GM18868 (cell line): ENCODE data around the gene PDGFB.

Experiments used
- ATAC-seq: cut with Tn5 transposase; IDR thresholded peaks from one replicate; pipeline ENCODE4 v1.9.1; 2021; ENCODE audit warnings: mild to moderate bottlenecking, moderate library complexity; ENCODE audit not compliant: unreplicated experiment

The PDGFB gene

GRCh38 chr22:39244496-39245129, at the start of gene PDGFB:
TSS of gene PDGFB (minus strand) at chr22:39244982. CDS start at chr22:39243963, 1,019 bp downstream.
- ATAC-seq: no peak

GRCh38 chr22:39293766-39294368, 49.1 kb upstream of the PDGFB start:
- ATAC-seq: no peak

GRCh38 chr22:39292561-39293074, 47.8 kb upstream of the PDGFB start:
- no peak for ATAC-seq

- ATAC-seq: no peak
Observed at GRCh38 chr22:39292031-39292462, 47.3 kb upstream of the PDGFB start.

- no peak for ATAC-seq
Observed at GRCh38 chr22:39291523-39291922, 46.7 kb upstream of the PDGFB start.

- ATAC-seq: no peak
Observed at GRCh38 chr22:39290724-39291161, 46.0 kb upstream of the PDGFB start.

GRCh38 chr22:39289975-39290720, 45.4 kb upstream of the PDGFB start:
- no peak for ATAC-seq

- ATAC-seq: no peak
Observed at GRCh38 chr22:39289533-39289932, 44.8 kb upstream of the PDGFB start.

- ATAC-seq: no peak
Observed at GRCh38 chr22:39288135-39288898, 43.5 kb upstream of the PDGFB start.

GRCh38 chr22:39287076-39287725, 42.4 kb upstream of the PDGFB start:
- no peak for ATAC-seq

GRCh38 chr22:39284983-39285382, 40.2 kb upstream of the PDGFB start:
- ATAC-seq: no peak

GRCh38 chr22:39284142-39284980, 39.6 kb upstream of the PDGFB start:
- no peak for ATAC-seq

GRCh38 chr22:39283322-39284141, 38.8 kb upstream of the PDGFB start:
- ATAC-seq: no peak

- ATAC-seq: no peak
Observed at GRCh38 chr22:39282645-39283321, 38.0 kb upstream of the PDGFB start.

- ATAC-seq: no peak
Observed at GRCh38 chr22:39281126-39281525, 36.3 kb upstream of the PDGFB start.

GRCh38 chr22:39280250-39280649, 35.5 kb upstream of the PDGFB start:
- ATAC-seq: no peak

- no peak for ATAC-seq
Observed at GRCh38 chr22:39279170-39279850, 34.5 kb upstream of the PDGFB start.

- no peak for ATAC-seq
Observed at GRCh38 chr22:39278040-39278439, 33.3 kb upstream of the PDGFB start.
